SU-DHL-6 (cell line): ENCODE data around the gene C1orf232.

Experiments
- CTCF ChIP-seq: fragments of 200-600 bp; sonication (generic); IDR thresholded peaks from one replicate; pipeline ENCODE4 v1.5.1; 2017; ENCODE audit warnings: antibody characterized with exemption, mild to moderate bottlenecking, low read length, moderate library complexity; ENCODE audit not compliant: insufficient read depth, poor library complexity, severe bottlenecking
- EZH2phosphoT487 ChIP-seq: fragments of 200-600 bp; sonication (generic), shearing (Covaris generic); conservative IDR thresholded peaks from 2 replicates; pipeline ENCODE4 v1.6.1; 2018; ENCODE audit warnings: mild to moderate bottlenecking, antibody characterized with exemption, low read length, moderate library complexity, mixed read lengths

GRCh38 chr1:26129778-26130177, 39.0 kb downstream of the C1orf232 start:
- TF ChIP-seq CTCF (no peak), EZH2phosphoT487 (no peak)
